ENCODE measurements around the gene PIH1D1. TPM values are rescaled to one million over a fixed set of nuclear protein-coding genes. Genes with fewer than 3 reads are reported as not detected.

PIH1D1 gene
- total RNA-seq, 4 donors from 2014 or later: 96.2 to 229 (median 115) TPM

DNA sequence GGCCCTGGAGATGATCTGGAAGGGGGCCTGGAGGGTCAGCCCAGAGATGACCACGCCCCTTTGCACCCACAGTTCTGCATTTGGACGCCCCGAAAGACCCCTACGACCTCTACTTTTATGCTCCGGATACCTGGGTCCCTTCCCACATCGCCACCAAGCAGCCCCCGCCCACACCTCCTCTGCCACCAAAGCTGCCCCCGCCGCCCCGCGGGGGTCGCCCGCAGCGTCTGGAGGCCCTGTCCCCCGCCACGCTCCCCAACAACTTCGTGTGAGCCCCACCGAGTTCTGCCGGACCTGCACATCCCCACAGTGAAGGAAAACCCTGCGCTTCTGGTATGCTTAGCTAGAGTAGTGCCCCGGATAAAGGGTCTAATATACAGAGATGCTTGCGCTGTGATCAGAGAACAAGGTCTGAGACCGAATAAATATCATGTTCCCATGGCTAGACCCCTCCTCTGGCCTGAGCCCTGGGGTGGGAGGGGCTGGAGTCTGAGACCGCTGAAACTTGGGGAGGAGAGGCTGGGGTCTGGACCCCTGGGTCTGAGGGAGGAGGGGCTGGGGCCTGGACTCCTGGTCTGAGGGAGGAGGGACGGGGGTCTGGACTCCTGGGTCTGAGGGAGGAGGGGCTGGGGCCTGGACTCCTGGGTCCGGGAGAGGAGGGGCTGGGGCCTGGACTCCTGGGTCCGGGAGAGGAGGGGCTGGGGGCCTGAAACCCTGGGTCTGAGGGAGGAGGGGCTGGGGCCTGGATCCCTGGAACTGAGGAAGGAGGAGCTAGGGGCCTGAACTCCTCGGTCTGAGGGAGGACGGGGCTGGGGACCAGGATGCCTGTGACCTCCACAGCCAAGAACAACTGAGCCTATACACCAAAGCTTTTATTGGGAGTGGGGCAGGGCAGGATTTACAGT, 22.8 kb downstream of the PIH1D1 start:
- TF ChIP-seq, protein P1, sequence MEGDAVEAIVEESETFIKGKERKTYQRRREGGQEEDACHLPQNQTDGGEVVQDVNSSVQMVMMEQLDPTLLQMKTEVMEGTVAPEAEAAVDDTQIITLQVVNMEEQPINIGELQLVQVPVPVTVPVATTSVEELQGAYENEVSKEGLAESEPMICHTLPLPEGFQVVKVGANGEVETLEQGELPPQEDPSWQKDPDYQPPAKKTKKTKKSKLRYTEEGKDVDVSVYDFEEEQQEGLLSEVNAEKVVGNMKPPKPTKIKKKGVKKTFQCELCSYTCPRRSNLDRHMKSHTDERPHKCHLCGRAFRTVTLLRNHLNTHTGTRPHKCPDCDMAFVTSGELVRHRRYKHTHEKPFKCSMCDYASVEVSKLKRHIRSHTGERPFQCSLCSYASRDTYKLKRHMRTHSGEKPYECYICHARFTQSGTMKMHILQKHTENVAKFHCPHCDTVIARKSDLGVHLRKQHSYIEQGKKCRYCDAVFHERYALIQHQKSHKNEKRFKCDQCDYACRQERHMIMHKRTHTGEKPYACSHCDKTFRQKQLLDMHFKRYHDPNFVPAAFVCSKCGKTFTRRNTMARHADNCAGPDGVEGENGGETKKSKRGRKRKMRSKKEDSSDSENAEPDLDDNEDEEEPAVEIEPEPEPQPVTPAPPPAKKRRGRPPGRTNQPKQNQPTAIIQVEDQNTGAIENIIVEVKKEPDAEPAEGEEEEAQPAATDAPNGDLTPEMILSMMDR (IDR thresholded peaks at IDR 0.05): no peak
- TF ChIP-seq POLR2A (IDR thresholded peaks at IDR 0.05): no peak
- H3K27ac ChIP-seq: no peak overlapping the region
- H3K36me3 ChIP-seq: no peaks in the 10 kb centered on the region
- H3K4me3 ChIP-seq: peak overlapping the region in 2 of 4 donors; percentile 25 to 27
- no peak for DNase-seq
- H3K27me3 ChIP-seq: peaks cover 0 to 73% of the 10 kb centered on the region in 2 donors
- peaks cover 0 to 12% (median 5%) of the 10 kb centered on the region in 4 donors for H3K4me1 ChIP-seq
- no peaks in the 10 kb centered on the region for H3K9me3 ChIP-seq

DNA sequence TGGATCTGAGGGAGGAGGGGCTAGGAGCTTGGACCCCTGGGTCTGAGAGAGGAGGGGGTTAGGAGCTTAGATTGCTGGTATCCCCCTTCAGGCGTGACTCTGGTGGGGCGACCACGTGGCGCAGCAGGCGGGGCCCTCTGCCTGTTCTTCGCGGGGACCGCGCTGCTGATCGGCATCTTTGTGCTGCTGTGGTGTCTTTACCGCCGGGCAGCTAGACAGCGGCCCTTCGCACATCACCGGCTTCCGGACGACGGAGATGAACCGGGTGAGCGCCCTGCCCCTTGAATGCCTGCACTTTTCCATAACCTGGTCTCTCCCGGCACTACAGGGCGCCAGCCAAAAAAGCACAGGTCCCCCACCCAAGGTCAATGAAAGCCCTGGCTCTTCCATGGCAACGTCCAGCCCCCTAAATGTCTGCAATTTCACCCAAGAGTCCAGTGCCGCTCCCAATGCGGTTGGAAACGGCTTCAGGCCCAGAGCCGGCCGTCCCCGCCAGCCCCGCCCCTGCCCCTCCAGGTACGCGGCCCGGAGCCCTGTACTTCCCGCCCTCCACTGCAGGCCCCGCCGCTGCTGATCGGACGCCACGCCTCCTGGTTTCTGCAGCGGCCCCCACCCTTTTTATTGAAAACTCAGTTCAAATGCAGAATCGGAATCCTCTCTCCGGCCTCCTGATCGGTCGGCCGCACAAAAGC, 23.6 kb downstream of the PIH1D1 start:
- peak overlapping the region in 2 of 4 donors; percentile 25 to 27 for H3K4me3 ChIP-seq
- no peaks in the 10 kb centered on the region for H3K9me3 ChIP-seq
- H3K27me3 ChIP-seq: peaks cover 0 to 73% of the 10 kb centered on the region in 2 donors
- peaks cover 0 to 17% (median 11%) of the 10 kb centered on the region in 4 donors for H3K4me1 ChIP-seq
- peak in 1 of 3 donors; percentile 44 for DNase-seq
- H3K36me3 ChIP-seq: no peaks in the 10 kb centered on the region
- no peak overlapping the region for H3K27ac ChIP-seq
- TF ChIP-seq POLR2A (IDR thresholded peaks at IDR 0.05): no peak
- TF ChIP-seq, protein P1 (IDR thresholded peaks at IDR 0.05): no peak

DNA sequence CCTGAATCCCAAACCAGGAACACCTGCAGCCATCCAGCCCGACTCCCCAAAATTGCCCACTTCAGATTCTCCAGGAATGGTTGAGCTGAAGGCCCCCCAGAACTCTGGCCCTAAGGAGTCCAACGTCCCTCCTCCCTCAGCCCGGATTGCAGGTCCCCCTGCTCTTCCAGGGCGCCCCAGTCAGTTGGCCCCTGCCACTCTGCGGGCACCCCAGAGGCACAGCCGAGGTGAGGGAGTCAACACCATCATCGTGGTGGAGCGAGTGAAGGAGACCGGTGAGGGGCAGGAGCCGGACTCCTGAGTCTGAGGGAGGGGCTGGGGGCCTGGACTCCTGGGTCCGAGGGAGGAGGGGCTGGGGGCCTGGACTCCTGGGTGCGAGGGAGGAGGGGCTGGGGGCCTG, 24.3 kb downstream of the PIH1D1 start:
- H3K27me3 ChIP-seq: peaks cover 0 to 73% of the 10 kb centered on the region in 2 donors
- no peak for TF ChIP-seq POLR2A (IDR thresholded peaks at IDR 0.05)
- TF ChIP-seq, protein P1 (IDR thresholded peaks at IDR 0.05): no peak
- no peaks in the 10 kb centered on the region for H3K36me3 ChIP-seq
- no peak overlapping the region for H3K4me3 ChIP-seq
- H3K4me1 ChIP-seq: peaks cover 0 to 23% (median 17%) of the 10 kb centered on the region in 4 donors
- DNase-seq: no peak
- no peak overlapping the region for H3K27ac ChIP-seq
- no peaks in the 10 kb centered on the region for H3K9me3 ChIP-seq

DNA sequence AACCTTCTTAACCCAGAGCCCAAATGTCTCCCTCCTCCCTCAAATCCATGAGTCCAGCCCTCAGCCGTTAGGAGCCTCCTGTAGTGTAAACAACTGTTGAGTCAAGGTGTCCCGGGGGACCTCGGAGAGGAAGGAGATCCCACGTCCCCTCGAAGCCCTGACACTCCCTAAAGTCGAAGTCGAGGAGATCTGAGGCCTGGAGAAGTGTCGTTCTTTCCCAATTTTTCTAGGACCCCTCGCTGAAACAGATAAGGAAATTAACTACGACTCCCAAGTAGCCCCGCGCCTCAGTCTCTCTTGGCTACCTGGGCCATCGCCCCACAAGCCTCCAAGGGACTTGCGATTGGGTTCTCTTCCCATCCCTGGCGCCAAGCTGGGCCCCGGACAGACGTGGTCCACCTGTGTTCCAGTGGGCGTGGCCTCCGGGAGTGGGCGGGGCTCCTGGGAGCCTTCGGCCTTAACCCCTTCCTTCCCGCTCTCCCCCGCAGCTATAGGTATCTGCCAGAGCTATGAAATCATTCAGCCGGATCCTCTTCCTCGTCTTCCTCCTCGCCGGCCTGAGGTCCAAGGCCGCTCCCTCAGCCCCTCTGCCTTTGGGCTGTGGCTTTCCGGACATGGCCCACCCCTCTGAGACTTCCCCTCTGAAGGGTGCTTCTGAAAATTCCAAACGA, 25.6 kb downstream of the PIH1D1 start:
- no peak overlapping the region for H3K4me3 ChIP-seq
- H3K4me1 ChIP-seq: peaks cover 3 to 30% (median 21%) of the 10 kb centered on the region in 4 donors
- no peak overlapping the region for H3K27ac ChIP-seq
- TF ChIP-seq, protein P1 (IDR thresholded peaks at IDR 0.05): no peak
- TF ChIP-seq POLR2A (IDR thresholded peaks at IDR 0.05): no peak
- peaks cover 0 to 73% of the 10 kb centered on the region in 2 donors for H3K27me3 ChIP-seq
- no peaks in the 10 kb centered on the region for H3K36me3 ChIP-seq
- DNase-seq: no peak
- no peaks in the 10 kb centered on the region for H3K9me3 ChIP-seq

DNA sequence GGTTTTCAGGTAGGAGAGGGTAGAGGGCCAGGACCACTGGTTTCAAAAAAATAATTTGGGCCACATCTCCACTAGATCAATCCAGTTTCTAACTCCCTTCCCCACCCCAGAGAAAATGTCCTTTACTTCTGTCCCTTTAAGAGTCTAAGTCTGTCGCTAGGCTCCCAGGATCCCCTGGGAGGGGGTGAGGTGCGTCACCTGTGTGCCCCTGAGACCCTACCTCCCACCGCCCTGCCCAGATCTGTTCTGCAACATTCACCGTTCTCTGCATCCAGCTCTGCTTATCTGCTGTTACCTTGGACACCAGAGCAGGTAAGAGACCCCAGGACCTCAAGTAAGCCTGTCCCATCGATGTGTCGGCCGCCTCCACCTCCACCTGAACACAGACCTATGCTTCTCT, 26.4 kb downstream of the PIH1D1 start, which contains the start of gene GFY:
Gene GFY (plus strand): TSS at position 211 of the 400 bp plus-strand sequence. CDS start 1,043 bp downstream, outside the sequence.
- H3K27me3 ChIP-seq: peaks cover 0 to 74% of the 10 kb centered on the region in 2 donors
- H3K4me3 ChIP-seq: no peak within 1 kb of the TSS
- H3K4me1 ChIP-seq: peaks cover 3 to 32% (median 21%) of the 10 kb centered on the region in 4 donors
- H3K36me3 ChIP-seq: no peaks in the 10 kb centered on the region
- no peaks in the 10 kb centered on the region for H3K9me3 ChIP-seq
- TF ChIP-seq POLR2A (IDR thresholded peaks at IDR 0.05): no peak
- TF ChIP-seq, protein P1 (IDR thresholded peaks at IDR 0.05): no peak
- no peak for DNase-seq
- no peak within 1 kb of the TSS for H3K27ac ChIP-seq
